Stimulated activated CD4-positive, alpha-beta T cell treated with anti-CD3 and anti-CD28 coated beads, Interleukin-1b, Interleukin-23, amount 100 ng/mL, for 4 hours (primary cell): Measurements from ENCODE around the gene RAG1.

Source experiments
- DNase-seq, 2 donors: peaks; one replicate each; pipeline ENCODE4 v3.0.0-alpha.2; 2020; ENCODE audit warnings: low read depth in 2 of 2

Gene RAG1

GRCh38 chr11:36628141-36628540 lies 60.3 kb downstream of the RAG1 start:
- DNase-seq = no peak

GRCh38 chr11:36628765-36629244 lies 61.0 kb downstream of the RAG1 start:
- DNase-seq = no peak
